H1 (cell line): ENCODE results near the gene STX11. TPM values are rescaled to one million over a fixed set of nuclear protein-coding genes. Genes with fewer than 3 reads are reported as not detected.

Experiments used
- BACH1 ChIP-seq: IDR thresholded peaks from 2 replicates; pipeline ENCODE4 v1.6.1; 2012; ENCODE audit warnings: low read length, improper control_type of control experiment
- BCL11A ChIP-seq, 2 experiments: IDR thresholded peaks; one replicate each; pipeline ENCODE4 v1.6.1; 2011; ENCODE audit warnings: low read depth in 2 of 2, low read length in 2 of 2, mild to moderate bottlenecking in 2 of 2
- NANOG ChIP-seq: IDR thresholded peaks from 2 replicates; pipeline ENCODE4 v1.6.1; 2011; ENCODE audit warnings: low read length, low read depth, mild to moderate bottlenecking, inconsistent platforms; ENCODE audit not compliant: insufficient read depth, poor library complexity, severe bottlenecking
- RBBP5 ChIP-seq: IDR thresholded peaks from 2 replicates; pipeline ENCODE4 v1.7.1; 2012; ENCODE audit warnings: low read depth, mild to moderate bottlenecking, inconsistent platforms, low read length, moderate library complexity, borderline replicate concordance
- RXRA ChIP-seq: IDR thresholded peaks from 2 replicates; pipeline ENCODE4 v1.6.1; 2011; ENCODE audit warnings: low read depth, mild to moderate bottlenecking, low read length, moderate library complexity; ENCODE audit not compliant: insufficient read depth
- SP2 ChIP-seq: IDR thresholded peaks from 2 replicates; pipeline ENCODE4 v1.6.1; 2012; ENCODE audit warnings: mild to moderate bottlenecking, low read length, inconsistent platforms
- polyA plus RNA-seq, 7 experiments: library from polyadenylated mRNA; depleted of rRNA in 3 of 7; stranded (reverse) in 5 of 7; unstranded in 2 of 7; fragments of >200 nt in 5 of 7; fragments of 200-250 nt in 2 of 7; gene quantifications; 1 replicate in 5 of 7; 2 replicates in 1 of 7; 4 replicates in 1 of 7; pipeline versions ENCODE4 v1.2.1 to v1.2.3, GENCODE V29; 2011 to 2013; ENCODE audit warnings: missing spikeins in 2 of 7, mixed read lengths in 2 of 7
- total RNA-seq: library from RNA; stranded (reverse); fragmentation: NEBNext Ultra II Directional; extraction: Animal tissue kit (Norgen Biotek cat#: 25700); gene quantifications from 2 replicates; pipeline ENCODE4 v1.2.1, GENCODE V29; 2021

Gene STX11
- total and polyA plus RNA-seq, 2 of the 8 experiments (the other 6 are each of a cell fraction or from before 2014, with no cell fraction given), result 0.15 to 0.34 TPM

- TF ChIP-seq NANOG, result peak; percentile 14
- TF ChIP-seq RXRA, result no peak
- no peak for TF ChIP-seq BACH1
- no peak for TF ChIP-seq SP2
- no peak for TF ChIP-seq BCL11A (IDR thresholded peaks at IDR 0.05; ENCODE audit: low read depth in 2 of 2, low read length in 2 of 2)
- no peak for TF ChIP-seq RBBP5
Measured at GRCh38 chr6:144234935-144235334, 84.6 kb downstream of the STX11 start (continued).

Other genes with a start within 250 kb of the STX11 start
- 1.1 and 2.2 TPM in 2 replicates for gene PLAGL1, start 142.3 kb upstream of the STX11 start, total RNA-seq
- 0.94 and 1.2 TPM in 2 replicates for gene PLAGL1, start 142.3 kb upstream of the STX11 start, polyA plus RNA-seq (2011; rRNA removed)
- gene SF3B5, start 54.9 kb upstream of the STX11 start, total RNA-seq, result 195 and 206 TPM in 2 replicates
- gene SF3B5, start 54.9 kb upstream of the STX11 start, polyA plus RNA-seq (2011; rRNA removed), result 588 and 624 TPM in 2 replicates
- 91.2 and 112 TPM in 2 replicates for gene UTRN, start 134.8 kb downstream of the STX11 start, total RNA-seq
- gene UTRN, start 134.8 kb downstream of the STX11 start, polyA plus RNA-seq (2011; rRNA removed), result 21.8 and 25.0 TPM in 2 replicates